PC-9 (cell line): ENCODE measurements around the gene PDZK1IP1. TPM values are rescaled to one million over a fixed set of nuclear protein-coding genes. Genes with fewer than 3 reads are reported as not detected.

Experiments
- BruUV-seq: library from RNA; stranded (reverse); fragments of 400-500 nt; replicated peaks from 2 replicates; lab custom pipeline; 2021; lab: Mats Ljungman, UMichigan
- CTCF ChIA-PET: fragments of 300-600 bp; sonication (Branson Sonifier 250); formaldehyde crosslinking; loops from one replicate; lab custom pipeline; 2022; ENCODE audit warnings: antibody characterized with exemption; lab: Charles Lee
- POLR2A ChIA-PET: fragments of 300-600 bp; sonication (Branson Sonifier 250); formaldehyde crosslinking; loops from one replicate; lab custom pipeline; 2022; ENCODE audit warnings: antibody characterized with exemption; ENCODE audit not compliant: unreplicated experiment; lab: Charles Lee
- DNase-seq, 2 experiments: peaks; one replicate each; pipeline versions ENCODE4 v3.0.0 to v3.0.0-alpha.2; 2015 to 2022; ENCODE audit warnings: mixed read lengths in 1 of 2
- H2AFZ ChIP-seq: fragments of 200-600 bp; sonication (generic); 2 replicates; pipeline ENCODE4 v1.8.1; 2017; ENCODE audit warnings: antibody characterized with exemption
- H3F3A ChIP-seq: fragments of 200-600 bp; sonication (generic); 2 replicates; pipeline ENCODE4 v1.8.1; 2017; ENCODE audit warnings: antibody characterized with exemption, mild to moderate bottlenecking, low read depth; ENCODE audit not compliant: insufficient read depth
- H3K27ac ChIP-seq: fragments of 200-600 bp; sonication (generic); 2 replicates; pipeline ENCODE4 v1.6.1; 2016; ENCODE audit warnings: mixed run types
- H3K27me3 ChIP-seq: fragments of 200-600 bp; sonication (generic); 2 replicates; pipeline ENCODE4 v1.6.1; 2016; ENCODE audit warnings: low read depth, mixed run types; ENCODE audit not compliant: insufficient read depth
- H3K36me3 ChIP-seq: fragments of 200-600 bp; sonication (generic); 2 replicates; pipeline ENCODE4 v1.6.1; 2016; ENCODE audit warnings: low read depth, mixed run types
- H3K4me1 ChIP-seq: fragments of 200-600 bp; sonication (generic); replicated peaks from 2 replicates; pipeline ENCODE4 v1.6.1; 2016; ENCODE audit warnings: mixed run types; ENCODE audit not compliant: insufficient read depth
- H3K4me2 ChIP-seq: fragments of 200-600 bp; sonication (generic); 2 replicates; pipeline ENCODE4 v1.6.1; 2017; ENCODE audit warnings: mixed run types
- H3K4me3 ChIP-seq: fragments of 200-600 bp; sonication (generic); 2 replicates; pipeline ENCODE4 v1.6.1; 2016; ENCODE audit warnings: mixed run types
- H3K79me2 ChIP-seq: fragments of 200-600 bp; sonication (generic); 2 replicates; pipeline ENCODE4 v1.6.1; 2017; ENCODE audit warnings: low read depth, mixed run types
- H3K9me2 ChIP-seq: fragments of 200-600 bp; sonication (generic); 2 replicates; pipeline ENCODE4 v1.8.1; 2017; ENCODE audit warnings: mild to moderate bottlenecking; ENCODE audit not compliant: insufficient read depth
- H3K9me3 ChIP-seq: fragments of 200-600 bp; sonication (generic); 2 replicates; pipeline ENCODE4 v1.8.1; 2016; ENCODE audit warnings: low read depth; ENCODE audit not compliant: insufficient read depth
- H4K20me1 ChIP-seq: fragments of 200-600 bp; sonication (generic); 2 replicates; pipeline ENCODE4 v1.8.1; 2017; ENCODE audit not compliant: insufficient read depth
- EZH2 ChIP-seq: fragments of 200-600 bp; sonication (generic); IDR thresholded peaks from 2 replicates; pipeline ENCODE4 v1.8.0; 2017; ENCODE audit warnings: antibody characterized with exemption, low read depth
- intact Hi-C: fragments of 100-400 bp; cut with micrococcal nuclease; formaldehyde crosslinking; loops from one replicate; pipeline ENCODE4 v1.10.0; 2022; ENCODE audit not compliant: unreplicated experiment
- total RNA-seq: library from RNA; stranded (reverse); gene quantifications from 2 replicates; pipeline ENCODE4 v1.2.3, GENCODE V29; 2021
- TF ChIP-seq, protein P1 (sequence below): fragments of 200-600 bp; sonication (generic); conservative IDR thresholded peaks from 2 replicates; pipeline ENCODE4 v1.6.1; 2017; ENCODE audit warnings: mixed run types, antibody characterized with exemption, mild to moderate bottlenecking, moderate library complexity

PDZK1IP1 gene
- total RNA-seq, 1 experiment from 2014 or later: 6.2 TPM

DNA sequence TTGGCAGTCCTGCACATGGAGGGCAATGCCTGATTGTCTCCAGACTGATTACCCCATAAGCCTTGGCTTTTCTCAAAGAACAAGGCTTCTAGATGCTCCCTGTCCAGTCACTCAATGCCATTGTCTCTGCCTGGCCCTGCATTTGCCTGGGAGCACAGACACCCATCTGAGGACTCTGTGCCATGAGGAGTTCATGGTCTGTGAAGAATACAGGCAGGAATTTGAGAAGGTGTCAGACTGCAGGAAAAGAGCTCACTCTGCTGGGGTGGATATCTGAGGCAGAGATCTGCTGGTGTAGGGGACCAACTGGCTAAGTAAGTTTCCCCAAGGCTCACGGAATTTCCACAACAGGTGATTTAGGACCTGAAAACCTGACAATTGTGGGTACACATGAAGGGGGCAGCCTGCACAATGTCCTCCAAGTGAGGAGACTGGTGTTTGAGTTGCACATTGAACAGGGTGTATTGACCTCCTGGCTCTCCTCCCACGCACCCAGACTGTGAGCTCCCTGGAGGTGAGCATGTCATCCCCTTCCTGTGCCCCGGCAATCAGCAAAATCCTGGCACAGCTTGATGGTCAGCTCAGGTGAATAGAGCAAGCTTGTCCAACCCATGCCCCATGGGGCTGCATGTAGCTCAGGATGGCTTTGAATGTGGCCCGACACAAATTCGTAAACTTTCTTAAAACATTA lies 51.8 kb downstream of the PDZK1IP1 start:
- H2AFZ ChIP-seq: no peak overlapping the region
- no peaks in the 10 kb centered on the region for H3K27me3 ChIP-seq
- H4K20me1 ChIP-seq: no peaks in the 10 kb centered on the region
- H3K36me3 ChIP-seq: no peaks in the 10 kb centered on the region
- H3K4me2 ChIP-seq: no peak overlapping the region
- no peaks in the 10 kb centered on the region for H3K79me2 ChIP-seq
- no peaks in the 10 kb centered on the region for H3K9me3 ChIP-seq
- no peak for TF ChIP-seq EZH2
- TF ChIP-seq, protein P1, sequence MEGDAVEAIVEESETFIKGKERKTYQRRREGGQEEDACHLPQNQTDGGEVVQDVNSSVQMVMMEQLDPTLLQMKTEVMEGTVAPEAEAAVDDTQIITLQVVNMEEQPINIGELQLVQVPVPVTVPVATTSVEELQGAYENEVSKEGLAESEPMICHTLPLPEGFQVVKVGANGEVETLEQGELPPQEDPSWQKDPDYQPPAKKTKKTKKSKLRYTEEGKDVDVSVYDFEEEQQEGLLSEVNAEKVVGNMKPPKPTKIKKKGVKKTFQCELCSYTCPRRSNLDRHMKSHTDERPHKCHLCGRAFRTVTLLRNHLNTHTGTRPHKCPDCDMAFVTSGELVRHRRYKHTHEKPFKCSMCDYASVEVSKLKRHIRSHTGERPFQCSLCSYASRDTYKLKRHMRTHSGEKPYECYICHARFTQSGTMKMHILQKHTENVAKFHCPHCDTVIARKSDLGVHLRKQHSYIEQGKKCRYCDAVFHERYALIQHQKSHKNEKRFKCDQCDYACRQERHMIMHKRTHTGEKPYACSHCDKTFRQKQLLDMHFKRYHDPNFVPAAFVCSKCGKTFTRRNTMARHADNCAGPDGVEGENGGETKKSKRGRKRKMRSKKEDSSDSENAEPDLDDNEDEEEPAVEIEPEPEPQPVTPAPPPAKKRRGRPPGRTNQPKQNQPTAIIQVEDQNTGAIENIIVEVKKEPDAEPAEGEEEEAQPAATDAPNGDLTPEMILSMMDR: no peak
- no peak overlapping the region for H3K4me3 ChIP-seq
- ChIA-PET CTCF (no interaction called here), POLR2A (no interaction called here)
- H3F3A ChIP-seq: no peaks in the 10 kb centered on the region
- DNase-seq: no peak
- H3K27ac ChIP-seq: no peak overlapping the region
- intact Hi-C loops: no loop called here
- no peaks in the 10 kb centered on the region for H3K4me1 ChIP-seq
- 0 out of 2 replicates have a peak, but pooled peaks cover 3% of the 10 kb centered on the region for H3K9me2 ChIP-seq
- BruUV-seq: no TSS peak

DNA sequence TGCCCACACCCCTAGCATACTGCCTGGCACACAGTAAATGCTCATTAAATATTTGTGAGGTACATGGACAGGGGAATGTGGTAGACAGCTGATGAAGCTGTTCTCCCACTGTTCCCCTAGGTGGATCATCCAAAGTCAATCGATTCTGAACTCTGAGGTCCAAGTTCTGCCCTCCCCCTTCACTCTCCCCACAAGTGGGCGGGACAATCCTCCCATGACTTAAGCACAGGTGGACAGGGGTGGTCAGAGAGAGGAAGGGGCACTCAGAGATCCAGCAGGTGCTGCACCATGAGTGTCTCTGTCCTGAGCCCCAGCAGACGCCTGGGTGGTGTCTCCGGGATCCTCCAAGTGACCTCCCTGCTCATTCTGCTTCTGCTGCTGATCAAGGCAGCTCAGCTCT lies 52.6 kb downstream of the PDZK1IP1 start, which contains the start of gene CYP4A22:
CYP4A22 (plus strand) TSS at position 244 of the 400 bp plus-strand sequence; CDS start at position 289, 45 bp downstream.
- TF ChIP-seq EZH2: no peak
- TF ChIP-seq, protein P1: no peak
- H3K4me3 ChIP-seq: no peak within 1 kb of the TSS
- H3F3A ChIP-seq: no peaks in the 10 kb centered on the region
- no peaks in the 10 kb centered on the region for H3K27me3 ChIP-seq
- no peak within 1 kb of the TSS for H3K27ac ChIP-seq
- intact Hi-C loops: no loop called here
- ChIA-PET CTCF (no interaction called here), POLR2A (no interaction called here)
- H3K4me2 ChIP-seq: no peak within 1 kb of the TSS
- DNase-seq: no peak
- 0 out of 2 replicates have a peak, but pooled peaks cover 3% of the 10 kb centered on the region for H3K9me2 ChIP-seq
- no peaks in the 10 kb centered on the region for H3K79me2 ChIP-seq
- no peaks in the 10 kb centered on the region for H3K4me1 ChIP-seq
- no peaks in the 10 kb centered on the region for H4K20me1 ChIP-seq
- no peak within 1 kb of the TSS for H2AFZ ChIP-seq
- H3K36me3 ChIP-seq: no peaks in the 10 kb centered on the region
- BruUV-seq: no TSS peak
- no peaks in the 10 kb centered on the region for H3K9me3 ChIP-seq

Other genes starting within 250 kb of the PDZK1IP1 start
- gene CYP4A11, start 248.6 kb downstream of the PDZK1IP1 start, total RNA-seq: not detected in 2 replicates
- not detected in 2 replicates for gene CYP4X1, start 166.4 kb downstream of the PDZK1IP1 start, total RNA-seq
- not detected in 2 replicates for gene CYP4Z1, start 122.8 kb downstream of the PDZK1IP1 start, total RNA-seq
- not detected in 2 replicates for gene CYP4A22, start 52.6 kb downstream of the PDZK1IP1 start, total RNA-seq
- gene TAL1, start 42.2 kb upstream of the PDZK1IP1 start, total RNA-seq: not detected in 2 replicates
- gene STIL, start 124.1 kb upstream of the PDZK1IP1 start, total RNA-seq: 35.8 and 37.0 TPM in 2 replicates
- 119 and 122 TPM in 2 replicates for gene CMPK1, start 143.8 kb upstream of the PDZK1IP1 start, total RNA-seq
- gene FOXE3, start 226.2 kb upstream of the PDZK1IP1 start, total RNA-seq: 0.28 and 0.33 TPM in 2 replicates
- 0.35 and 0.48 TPM in 2 replicates for gene FOXD2, start 248.0 kb upstream of the PDZK1IP1 start, total RNA-seq